HTERT RPE-1 (cell line): Measurements from ENCODE around the gene ZNF514.
"Not testable (repeated sequence)": the region's sequence is repeated elsewhere in the genome, so short reads cannot be mapped to it uniquely, and the experiment has no call there.

Experiments
- in situ Hi-C: fragments of 300-500 bp; cut with MboI; formaldehyde crosslinking; loops from 4 replicates; pipeline ENCODE4 v1.14.3; 2020; ENCODE audit warnings: low sequenced_read_pairs

ZNF514 gene

DNA sequence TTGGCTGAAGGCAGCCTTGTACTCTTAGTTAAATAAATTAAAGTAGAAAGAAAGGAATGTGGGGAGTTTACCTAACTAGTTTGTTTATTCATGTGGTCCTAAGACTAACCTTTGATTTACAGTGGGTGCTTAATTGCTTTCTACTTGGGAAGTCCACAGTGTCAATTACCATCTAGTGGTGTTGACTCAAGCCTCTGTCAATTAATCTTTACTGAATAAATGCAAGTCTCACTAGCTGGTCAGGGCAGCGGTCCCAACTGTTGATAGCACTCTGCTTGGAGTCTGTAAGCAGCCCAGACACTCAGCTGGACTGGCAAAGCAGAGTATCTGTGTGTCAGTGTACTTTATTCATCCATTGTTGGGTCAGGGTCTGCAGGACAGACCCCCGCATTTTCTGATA, 15.8 kb downstream of the ZNF514 start:
- in situ Hi-C loops, result no loop called here

DNA sequence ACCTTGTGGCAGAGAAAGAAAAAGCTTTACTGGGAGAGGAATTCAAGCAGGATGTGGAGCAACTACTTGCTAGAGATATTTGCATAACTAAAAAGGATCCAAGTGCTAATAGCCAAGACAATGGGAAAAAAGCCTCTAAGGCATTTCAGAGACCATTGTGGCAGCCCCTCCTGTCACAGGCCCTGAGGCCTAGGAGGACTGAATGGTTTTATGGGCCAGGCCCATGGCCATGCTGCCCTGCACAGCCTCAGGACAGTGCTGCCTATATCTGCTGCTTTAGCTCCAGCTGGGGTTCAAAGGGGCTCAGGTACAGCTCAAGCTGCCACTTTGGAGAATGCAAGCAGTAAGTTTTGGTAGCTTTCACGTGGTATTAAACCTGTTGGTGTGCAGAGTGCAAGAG, 20.9 kb downstream of the ZNF514 start:
- in situ Hi-C loops, result no loop called here

DNA sequence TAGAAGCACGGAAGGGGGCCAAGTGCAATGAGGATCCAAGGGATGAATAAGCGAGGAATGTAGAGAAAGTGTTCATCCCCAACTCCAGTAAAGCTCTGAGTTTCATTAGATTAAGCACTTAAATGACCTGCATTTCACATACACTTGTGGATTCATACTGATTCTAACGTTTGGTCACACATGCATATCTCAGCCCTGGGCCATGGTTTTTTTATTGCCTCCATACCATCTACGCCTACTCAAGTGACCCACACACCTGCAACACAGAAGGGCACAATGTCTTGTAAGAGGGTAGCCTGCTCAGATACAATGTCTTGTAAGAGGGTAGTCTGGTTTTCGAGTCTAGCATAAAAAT, 37.5 kb downstream of the ZNF514 start:
- in situ Hi-C loops, result no loop called here

DNA sequence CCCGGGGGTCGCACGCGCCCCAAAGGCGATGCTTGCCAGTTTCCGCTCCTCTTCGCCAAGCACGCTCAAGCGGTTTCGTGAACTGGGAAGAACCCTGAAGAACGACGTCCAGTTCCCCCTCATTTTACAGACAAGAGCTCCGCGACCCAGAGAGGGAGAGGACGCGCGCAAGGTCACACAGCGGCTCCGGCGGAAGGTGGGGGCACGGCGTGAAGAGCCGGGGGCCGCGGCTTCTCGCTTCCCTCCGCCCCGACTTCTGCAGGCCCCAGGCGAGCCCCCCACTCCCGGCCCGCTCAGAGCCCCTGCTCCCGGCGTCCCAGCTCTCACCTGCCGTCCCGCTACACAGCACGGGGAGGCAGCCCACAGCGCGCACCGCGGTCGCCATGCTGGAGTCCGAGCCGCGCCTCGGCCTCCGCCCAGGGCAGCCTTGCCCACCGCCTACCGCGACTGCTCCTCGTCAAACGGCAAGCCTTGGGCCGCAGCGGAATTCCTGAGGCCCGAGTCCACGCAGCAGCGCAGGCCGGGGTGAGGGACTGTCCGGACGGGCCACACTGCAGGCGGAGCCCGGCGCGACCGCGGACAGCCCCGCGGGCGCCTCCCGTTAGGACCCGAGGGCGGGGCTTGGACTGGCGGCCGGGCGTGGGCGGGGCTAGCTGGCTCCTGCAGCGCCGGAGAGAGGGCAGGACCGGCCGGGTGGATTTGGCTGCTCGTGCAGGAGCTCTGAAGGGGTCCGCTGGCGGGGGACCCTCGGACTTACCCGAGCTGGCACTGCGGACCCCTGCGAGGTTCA, 38.0 kb downstream of the ZNF514 start, which contains the start of gene MRPS5:
MRPS5 (minus strand) TSS at position 402 of the 790 bp plus-strand sequence; CDS start at position 385, 17 bp downstream.
- in situ Hi-C loops, result no loop called here

DNA sequence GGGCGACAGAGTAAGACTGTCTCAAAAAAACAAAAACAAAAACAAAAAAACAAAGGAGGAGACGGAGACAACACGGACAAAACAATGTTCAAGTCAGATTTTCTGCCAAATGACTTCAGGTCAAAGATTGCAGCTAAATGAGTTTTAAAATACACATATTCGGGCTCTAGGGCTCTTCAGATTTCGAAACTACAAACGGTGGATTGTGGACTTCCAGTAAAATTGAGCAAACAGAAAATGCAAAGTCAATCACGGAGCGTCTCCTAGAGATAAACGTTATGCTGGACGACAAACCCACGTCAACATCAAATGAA, 38.6 kb downstream of the ZNF514 start:
- in situ Hi-C loops, result no loop called here

DNA sequence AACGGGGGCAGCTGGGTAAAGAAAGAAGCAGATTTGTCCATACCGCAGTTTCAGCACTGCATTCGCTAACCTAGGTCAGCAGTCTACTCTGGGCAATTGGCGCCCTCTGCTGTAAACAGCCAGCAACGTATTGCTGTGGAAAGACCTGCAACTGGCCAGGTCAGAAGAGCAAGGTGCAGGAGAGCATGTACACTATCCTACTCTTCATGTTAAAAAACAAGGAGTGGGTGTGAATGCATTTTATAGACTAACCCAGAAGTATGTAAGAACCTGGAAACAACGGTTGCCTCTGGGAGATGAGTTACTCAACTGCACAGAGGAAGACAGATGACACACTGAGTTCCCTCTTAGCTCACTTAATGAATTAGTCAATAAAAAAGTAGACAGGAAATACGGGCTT, 44.2 kb downstream of the ZNF514 start:
- in situ Hi-C loops, result no loop called here

DNA sequence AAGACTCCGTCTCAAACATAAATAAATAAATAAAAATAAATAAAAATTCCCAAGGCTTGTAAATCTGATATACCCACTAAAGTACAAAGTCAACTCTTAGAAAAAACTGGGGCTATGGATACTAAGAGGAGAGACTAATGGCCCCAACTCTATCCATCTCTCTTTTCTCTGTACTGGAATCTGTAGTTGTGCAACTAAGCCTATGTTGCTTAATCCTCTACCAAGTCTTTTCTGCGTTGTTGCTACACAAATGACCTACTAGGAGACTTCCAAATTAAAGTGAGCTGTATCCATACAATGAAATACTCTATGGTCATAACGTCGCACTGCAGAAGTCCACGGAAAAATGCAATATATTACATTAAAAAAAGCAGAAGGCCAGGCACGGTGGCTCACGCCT, 46.2 kb downstream of the ZNF514 start:
- in situ Hi-C loops, result no loop called here

DNA sequence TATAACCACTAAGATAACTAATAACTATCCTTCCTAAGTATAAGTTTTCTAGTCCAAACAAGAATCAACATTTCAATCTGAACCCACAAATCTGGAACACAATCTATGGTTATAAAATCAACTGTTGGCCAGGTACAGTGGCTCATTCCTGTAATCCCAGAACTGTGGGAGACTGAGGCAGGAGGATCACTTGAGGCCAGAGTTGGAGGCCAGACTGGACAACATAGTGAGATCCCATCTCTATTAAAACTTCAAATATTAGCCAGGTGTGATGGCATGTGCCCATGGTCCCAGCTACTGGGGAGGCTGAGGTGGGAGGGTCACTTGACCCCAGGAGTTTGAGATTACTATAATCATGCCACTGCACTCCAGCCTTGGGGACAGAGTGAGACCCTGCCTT, 49.3 kb downstream of the ZNF514 start:
- in situ Hi-C loops, result no loop called here

DNA sequence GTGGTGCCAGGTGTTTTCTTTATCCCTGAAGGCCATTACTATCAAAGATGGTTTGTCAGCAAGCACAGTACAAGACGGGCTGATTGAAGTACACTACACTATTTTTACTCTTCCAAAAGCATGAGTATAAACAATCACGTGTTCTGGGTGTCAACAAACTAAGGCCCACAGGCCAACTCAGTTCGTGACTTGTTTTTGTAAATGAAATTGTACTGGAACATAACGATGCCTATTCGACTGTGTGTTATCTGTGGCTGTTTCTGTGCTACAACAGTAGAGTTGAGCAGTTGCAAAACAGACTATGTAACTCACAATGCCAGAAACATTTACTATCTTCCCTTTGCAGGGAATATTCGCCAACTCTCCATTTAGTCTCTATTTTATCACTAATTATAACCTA, 50.4 kb downstream of the ZNF514 start:
- in situ Hi-C loops, result no loop called here

DNA sequence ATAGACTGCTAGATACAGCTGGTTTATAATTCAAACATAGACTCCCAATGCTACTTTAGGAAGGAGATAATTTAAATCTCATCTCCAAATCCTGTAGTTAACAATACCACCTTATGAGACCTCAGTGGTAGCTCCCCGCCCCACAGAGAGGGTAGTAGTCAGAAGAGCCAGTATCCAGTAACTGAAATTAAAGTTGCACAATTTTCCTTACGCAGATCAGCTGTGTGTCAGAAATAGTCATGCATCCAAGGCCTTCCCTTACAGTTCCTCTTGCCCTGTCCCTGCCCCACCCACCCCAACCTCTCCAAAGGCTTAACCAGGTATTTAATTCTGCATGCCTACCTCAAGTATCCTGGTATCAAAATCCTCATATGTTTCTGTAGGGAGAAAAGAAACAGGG, 53.6 kb downstream of the ZNF514 start:
- in situ Hi-C loops, result no loop called here

DNA sequence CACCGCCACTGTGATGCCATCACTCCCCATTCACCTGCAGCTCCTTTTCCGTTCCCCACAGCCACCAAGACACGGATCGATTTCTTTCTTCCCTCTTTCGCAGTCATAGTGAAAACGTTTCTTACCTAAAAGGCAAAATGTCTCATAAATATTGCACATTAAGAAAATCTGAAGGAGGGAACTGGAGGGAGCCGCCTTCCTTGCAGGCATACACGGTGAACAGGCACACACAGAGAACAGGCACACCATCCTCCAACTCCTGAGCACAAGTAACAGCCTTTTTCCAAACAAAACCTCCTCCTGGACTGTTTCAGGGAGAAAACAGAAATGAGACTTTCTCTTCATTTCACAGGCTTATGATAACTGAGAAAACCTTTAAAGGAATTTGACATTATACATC, 55.0 kb downstream of the ZNF514 start:
- in situ Hi-C loops, result no loop called here

DNA sequence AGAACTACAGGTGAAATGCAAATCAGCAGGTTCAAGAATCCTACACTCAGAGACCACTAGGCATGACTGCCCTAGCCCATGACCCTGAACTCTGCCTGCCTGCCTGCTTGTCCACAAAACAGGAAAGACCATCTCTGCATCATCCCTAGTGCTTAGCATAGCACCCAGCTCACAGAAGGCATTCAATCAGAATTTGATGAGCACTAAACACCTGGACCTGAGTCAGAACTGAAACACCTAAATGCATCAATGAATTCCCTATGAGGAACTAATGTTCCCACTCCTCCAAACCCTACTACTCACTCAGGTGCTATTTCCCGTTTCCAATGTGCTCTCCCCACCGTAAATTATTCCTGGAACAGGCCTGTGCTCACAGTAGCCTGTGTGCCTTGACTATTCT, 59.7 kb downstream of the ZNF514 start:
- in situ Hi-C loops, result no loop called here

DNA sequence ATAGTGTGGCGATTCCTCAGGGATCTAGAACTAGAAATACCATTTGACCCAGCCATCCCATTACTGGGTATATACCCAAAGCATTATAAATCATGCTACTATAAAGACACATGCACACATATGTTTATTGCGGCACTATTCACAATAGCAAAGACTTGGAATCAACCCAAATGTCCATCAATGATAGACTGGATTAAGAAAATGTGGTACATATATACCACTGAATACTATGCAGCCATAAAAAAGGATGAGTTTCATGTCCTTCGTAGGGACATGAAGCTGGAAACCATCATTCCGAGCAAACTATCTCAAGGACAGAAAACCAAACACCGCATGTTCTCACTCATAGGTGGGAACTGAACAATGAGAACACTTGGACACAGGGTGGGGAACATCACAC, 61.4 kb downstream of the ZNF514 start:
- in situ Hi-C loops, result not testable (repeated sequence)
